Large intestine (tissue), 3 donors: ENCODE data around the gene SYTL1. TPM values are rescaled to one million over a fixed set of nuclear protein-coding genes. Genes with fewer than 3 reads are reported as not detected.

Source experiments
- DNase-seq, 2 donors: peaks; one replicate each; pipeline versions ENCODE4 v3.0.0 to v3.0.0-alpha.2; 2013
- H3K27ac ChIP-seq: one replicate; pipeline ENCODE4 v1.5.1; 2013; ENCODE audit warnings: low read length
- H3K27me3 ChIP-seq: 2 replicates; pipeline ENCODE4 v1.6.1; 2013; ENCODE audit warnings: low read length; ENCODE audit not compliant: control insufficient read depth, insufficient read depth
- H3K36me3 ChIP-seq: 2 replicates; pipeline ENCODE4 v1.6.1; 2013; ENCODE audit warnings: low read length; ENCODE audit not compliant: control insufficient read depth, insufficient read depth
- H3K4me1 ChIP-seq: one replicate; pipeline ENCODE4 v1.6.1; 2013; ENCODE audit warnings: low read length; ENCODE audit not compliant: control insufficient read depth, insufficient read depth
- H3K4me3 ChIP-seq: one replicate; pipeline ENCODE4 v1.5.1; 2013; ENCODE audit warnings: low read length
- H3K9me3 ChIP-seq: one replicate; pipeline ENCODE4 v1.6.1; 2013; ENCODE audit warnings: mild to moderate bottlenecking, low read depth, low read length, moderate library complexity; ENCODE audit not compliant: control insufficient read depth
- WGBS: methylation state at CpG from one replicate; pipeline ENCODE4 v1.1.5; 2013; ENCODE audit warnings: low lambda C conversion rate; ENCODE audit not compliant: insufficient coverage; 5-methylcytosine and 5-hydroxymethylcytosine counted together
- polyA plus RNA-seq: library from polyadenylated mRNA; unstranded; fragments of 120-200 nt; gene quantifications from one replicate; pipeline ENCODE4 v1.2.1, GENCODE V29; 2013

SYTL1 gene
- polyA plus RNA-seq, 1 donor: 9.8 TPM

DNA sequence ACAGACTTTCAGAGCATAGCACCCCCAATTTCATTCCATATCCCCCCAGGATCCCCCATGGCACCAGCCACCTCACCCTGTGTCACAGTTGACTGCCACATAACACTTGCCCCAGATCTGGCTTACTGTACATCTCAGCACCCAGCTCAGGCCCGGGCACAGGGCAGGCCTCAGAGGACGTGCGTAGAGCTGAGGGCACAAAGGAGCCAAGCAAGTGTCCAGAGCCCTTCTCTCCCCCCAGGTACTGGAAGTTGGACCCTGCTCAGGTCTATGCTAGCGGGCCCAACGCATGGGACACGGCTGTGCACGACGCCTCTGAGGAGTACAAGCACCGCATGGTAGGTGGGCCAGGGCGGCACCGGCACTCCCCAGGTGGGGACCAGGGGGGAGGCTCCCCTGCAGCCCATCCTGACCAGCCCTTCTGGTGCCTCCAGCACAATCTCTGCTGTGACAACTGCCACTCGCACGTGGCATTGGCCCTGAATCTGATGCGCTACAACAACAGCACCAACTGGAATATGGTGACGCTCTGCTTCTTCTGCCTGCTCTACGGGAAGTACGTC is 8.0 kb upstream of the SYTL1 start:
- no peak overlapping the region for H3K4me3 ChIP-seq
- WGBS: no CpG with 5 or more reads among the region's 17 CpGs
- H3K36me3 ChIP-seq: peaks cover 71% of the 10 kb centered on the region

DNA sequence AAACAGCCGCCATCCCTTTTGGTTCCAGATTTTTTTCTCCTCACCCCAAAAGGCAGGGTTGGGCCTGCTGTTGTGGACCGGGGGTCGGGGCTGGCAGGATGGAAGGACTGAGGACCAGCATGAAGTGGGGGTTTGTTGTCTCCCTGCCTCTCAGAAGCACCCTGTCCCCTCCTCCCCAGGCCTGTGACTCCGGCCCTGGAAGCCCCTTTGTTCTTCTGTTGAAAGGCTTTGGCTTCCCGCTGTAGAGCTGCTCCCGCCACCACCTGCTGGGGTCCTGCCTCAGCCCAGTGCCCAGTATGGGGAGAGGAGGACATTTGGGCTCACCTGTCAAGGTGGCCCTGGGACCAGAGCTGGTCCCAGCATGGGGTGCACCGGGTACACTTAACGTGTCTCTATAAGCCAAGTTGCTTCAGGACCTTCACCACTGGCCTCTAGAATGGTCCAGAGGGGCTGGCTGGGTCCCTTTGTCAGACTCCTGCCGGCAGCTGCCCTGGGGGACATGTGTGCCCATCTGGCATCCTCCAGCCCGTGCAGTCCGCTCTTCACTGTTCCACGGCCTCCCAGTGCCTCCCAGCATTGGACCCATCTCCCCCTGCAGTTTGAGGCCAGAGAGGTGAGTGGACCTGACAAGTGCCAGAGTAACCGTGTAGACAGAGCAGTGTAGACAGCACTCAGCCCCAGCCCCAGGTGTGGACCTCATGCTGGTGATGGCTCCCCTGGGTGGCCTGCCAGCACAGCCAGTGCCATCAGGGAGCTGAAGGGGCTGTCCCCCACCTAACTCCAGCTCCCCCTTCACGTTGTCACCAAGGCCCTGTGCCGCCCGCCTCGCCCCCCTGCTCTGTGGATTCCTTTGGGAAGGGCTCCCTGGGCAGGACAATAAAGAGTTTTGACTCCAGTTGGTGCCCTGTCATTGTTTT is 6.1 kb upstream of the SYTL1 start:
- no CpG with 5 or more reads among the region's 17 CpGs for WGBS
- Histone ChIP-seq H3K4me1 (no peaks in the 10 kb centered on the region), H3K27ac (no peak overlapping the region), H3K9me3 (no peaks in the 10 kb centered on the region), H3K36me3 (peaks cover 61% of the 10 kb centered on the region), H3K27me3 (no peaks in the 10 kb centered on the region), H3K4me3 (no peak overlapping the region)
- no peak for DNase-seq

More for the DNA sequence above, 8.0 kb upstream of the SYTL1 start:
- Histone ChIP-seq H3K4me1 (no peaks in the 10 kb centered on the region), H3K27ac (no peak overlapping the region), H3K9me3 (no peaks in the 10 kb centered on the region), H3K27me3 (no peaks in the 10 kb centered on the region)
- DNase-seq: no peak

DNA sequence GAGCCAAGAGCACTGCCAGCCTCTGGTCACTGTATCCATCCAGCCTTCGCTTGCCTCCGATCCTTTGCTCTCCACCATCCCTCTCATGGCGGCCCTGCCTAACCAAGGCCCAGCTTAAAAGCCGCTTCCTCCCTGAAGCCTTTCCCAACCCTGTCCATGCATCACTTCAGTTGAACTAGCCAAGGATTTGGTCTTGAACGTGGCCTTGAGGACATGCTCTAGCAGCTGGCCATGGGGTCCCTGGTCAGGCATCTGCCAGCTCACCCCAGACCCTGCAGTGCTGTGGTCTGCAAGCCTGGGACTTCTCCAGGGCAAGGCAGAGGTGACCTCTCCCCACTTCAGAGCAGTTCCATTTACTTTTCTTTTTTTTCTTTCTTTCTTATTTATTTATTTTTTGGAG is 5.1 kb upstream of the SYTL1 start:
- H3K4me3 ChIP-seq: no peak overlapping the region
- WGBS: no CpG with 5 or more reads among the region's 5 CpGs
- peaks cover 4% of the 10 kb centered on the region for H3K4me1 ChIP-seq
- H3K36me3 ChIP-seq: peaks cover 51% of the 10 kb centered on the region
- no peaks in the 10 kb centered on the region for H3K27me3 ChIP-seq
- no peak for DNase-seq
- no peaks in the 10 kb centered on the region for H3K9me3 ChIP-seq
- H3K27ac ChIP-seq: no peak overlapping the region

DNA sequence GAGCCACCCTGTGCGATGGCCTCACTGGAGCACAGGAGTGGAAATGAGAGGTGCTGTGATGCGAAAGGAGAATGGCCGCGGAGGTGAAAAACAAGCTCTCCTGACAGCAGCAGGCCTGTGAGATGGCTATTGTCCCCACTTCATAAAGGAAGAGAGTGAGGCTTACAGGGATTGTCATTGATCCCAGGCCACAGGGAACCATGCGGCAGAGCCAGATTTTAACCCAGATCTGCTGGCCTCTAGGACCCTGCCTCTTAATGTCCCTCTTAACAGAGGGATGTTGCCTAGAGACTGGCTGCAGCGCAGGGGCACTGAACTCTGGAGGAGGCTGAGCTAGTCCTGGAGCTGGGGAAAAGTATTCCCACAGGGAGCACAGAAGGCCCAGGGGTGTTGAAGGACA is 3.1 kb upstream of the SYTL1 start:
- Histone ChIP-seq H3K27ac (no peak overlapping the region), H3K27me3 (no peaks in the 10 kb centered on the region), H3K36me3 (peaks cover 32% of the 10 kb centered on the region), H3K9me3 (no peaks in the 10 kb centered on the region), H3K4me1 (peaks cover 18% of the 10 kb centered on the region), H3K4me3 (no peak overlapping the region)
- no peak for DNase-seq
- no CpG with 5 or more reads among the region's 6 CpGs for WGBS

DNA sequence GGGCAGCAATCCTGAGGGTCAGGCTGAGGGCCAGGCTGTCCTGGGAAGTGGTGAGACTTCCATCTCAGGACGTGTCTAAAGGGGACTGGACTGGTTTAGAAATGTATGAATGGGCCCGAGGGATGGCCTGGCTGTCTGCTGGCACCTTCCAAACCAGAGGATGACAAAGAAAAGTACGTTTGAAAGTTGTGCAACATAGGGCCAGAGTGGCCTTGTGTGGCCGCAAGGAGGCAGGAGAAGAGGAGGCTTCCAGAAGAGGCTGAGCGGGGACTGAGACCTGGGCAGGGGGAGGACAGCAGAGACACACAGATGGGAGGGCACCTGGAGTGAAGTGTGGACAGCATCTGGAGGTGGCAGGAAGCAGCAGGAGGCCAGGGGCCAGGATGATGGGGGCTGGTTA is 2.6 kb upstream of the SYTL1 start:
- no peak for DNase-seq
- 80% methylated on average over 1 of the region's 5 CpGs for WGBS
- Histone ChIP-seq H3K4me3 (no peak overlapping the region), H3K9me3 (no peaks in the 10 kb centered on the region), H3K27me3 (no peaks in the 10 kb centered on the region), H3K36me3 (peaks cover 28% of the 10 kb centered on the region), H3K27ac (no peak overlapping the region), H3K4me1 (peaks cover 18% of the 10 kb centered on the region)

DNA sequence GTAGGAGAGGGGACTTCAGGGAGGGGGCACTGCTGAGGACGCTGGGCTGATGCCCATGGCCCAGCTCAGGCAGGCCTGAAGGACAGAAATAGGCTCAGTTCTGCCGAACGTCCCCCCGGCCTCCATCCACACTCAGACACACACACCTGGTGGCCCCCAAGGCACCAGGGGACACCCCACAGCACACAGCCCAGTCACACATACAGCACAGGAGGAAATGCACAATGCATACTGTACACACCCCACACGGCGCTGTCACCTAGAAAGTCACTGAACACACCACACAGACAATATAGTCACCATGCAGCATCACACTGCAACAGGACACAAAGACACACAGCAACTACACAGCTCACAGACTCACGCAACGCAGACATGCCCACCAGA is 562 bp downstream of the SYTL1 start:
- H3K36me3 ChIP-seq: no peaks in the 10 kb centered on the region
- no peaks in the 10 kb centered on the region for H3K9me3 ChIP-seq
- no peak for DNase-seq
- H3K4me3 ChIP-seq: peak overlapping the region; percentile 50
- no peaks in the 10 kb centered on the region for H3K27me3 ChIP-seq
- no CpG with 5 or more reads among the region's 8 CpGs for whole genome bisulfite sequencing
- H3K4me1 ChIP-seq: peaks cover 18% of the 10 kb centered on the region
- H3K27ac ChIP-seq: no peak overlapping the region

DNA sequence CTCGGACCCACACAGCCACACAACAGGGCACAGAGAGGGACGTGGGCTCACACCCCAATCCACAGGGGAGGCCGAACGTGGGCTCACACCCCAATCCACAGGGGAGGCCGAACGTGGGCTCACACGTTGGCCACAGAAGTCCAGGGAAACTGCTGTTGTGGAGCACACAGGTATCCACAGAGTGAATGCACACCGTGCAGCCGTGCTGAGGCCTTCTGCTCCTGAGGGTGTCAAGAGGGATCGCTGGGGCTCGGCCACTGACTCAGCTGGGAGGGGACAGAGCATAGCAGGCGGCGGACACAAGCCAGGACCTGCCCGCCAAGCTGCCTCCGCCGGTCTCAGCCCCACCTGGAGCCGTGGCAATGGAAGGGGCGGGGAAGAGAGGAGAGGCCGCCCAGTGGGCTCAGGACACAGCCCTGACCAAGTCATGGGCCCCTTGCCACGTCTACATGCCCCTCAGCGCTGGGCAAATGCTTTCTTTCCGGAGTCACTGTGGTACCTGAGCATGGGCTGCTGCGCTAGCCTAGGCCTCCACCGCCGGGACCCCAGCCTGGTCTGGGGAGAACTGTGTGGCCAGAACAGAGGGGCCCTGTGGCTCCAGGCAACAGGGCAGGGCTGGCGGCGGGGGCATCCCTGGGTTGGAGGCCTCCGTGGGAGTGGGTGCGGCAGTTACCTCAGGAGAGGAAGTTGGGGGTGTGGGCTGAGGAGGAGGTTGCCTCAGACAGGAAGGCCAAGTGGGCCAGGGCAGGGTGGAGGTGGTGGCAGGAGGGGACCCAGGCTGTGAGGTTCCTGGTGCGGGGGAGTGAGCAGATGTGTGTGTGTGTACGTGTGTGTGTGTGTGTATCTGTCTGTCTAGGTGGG is 1.2 kb downstream of the SYTL1 start:
- H3K27ac ChIP-seq: no peak overlapping the region
- H3K4me3 ChIP-seq: peak overlapping the region; percentile 28
- peak in 1 of 2 donors; percentile 49 for DNase-seq
- no peaks in the 10 kb centered on the region for H3K9me3 ChIP-seq
- no peaks in the 10 kb centered on the region for H3K27me3 ChIP-seq
- H3K36me3 ChIP-seq: no peaks in the 10 kb centered on the region
- H3K4me1 ChIP-seq: peaks cover 18% of the 10 kb centered on the region
- WGBS: no CpG with 5 or more reads among the region's 31 CpGs

DNA sequence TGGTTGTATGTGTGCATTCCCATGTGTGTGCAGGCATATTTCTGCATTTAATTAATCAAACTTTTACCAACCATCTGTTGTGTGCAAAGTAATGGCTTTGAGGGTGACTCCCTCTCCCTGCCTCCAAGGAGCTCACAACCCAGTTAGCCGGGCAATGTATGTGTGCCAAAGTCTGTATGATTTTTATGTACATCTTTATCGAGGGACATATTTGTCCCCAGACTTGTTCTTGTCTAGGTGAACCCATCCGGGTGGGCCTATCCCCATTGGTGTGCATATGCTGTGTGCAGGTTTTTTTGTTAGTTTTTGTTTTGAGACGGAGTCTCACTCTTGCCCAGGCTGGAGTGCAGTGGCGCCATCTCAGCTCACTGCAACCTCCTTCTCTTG is 1.8 kb downstream of the SYTL1 start:
- no peaks in the 10 kb centered on the region for H3K36me3 ChIP-seq
- no peak overlapping the region for H3K4me3 ChIP-seq
- no peak overlapping the region for H3K27ac ChIP-seq

DNA sequence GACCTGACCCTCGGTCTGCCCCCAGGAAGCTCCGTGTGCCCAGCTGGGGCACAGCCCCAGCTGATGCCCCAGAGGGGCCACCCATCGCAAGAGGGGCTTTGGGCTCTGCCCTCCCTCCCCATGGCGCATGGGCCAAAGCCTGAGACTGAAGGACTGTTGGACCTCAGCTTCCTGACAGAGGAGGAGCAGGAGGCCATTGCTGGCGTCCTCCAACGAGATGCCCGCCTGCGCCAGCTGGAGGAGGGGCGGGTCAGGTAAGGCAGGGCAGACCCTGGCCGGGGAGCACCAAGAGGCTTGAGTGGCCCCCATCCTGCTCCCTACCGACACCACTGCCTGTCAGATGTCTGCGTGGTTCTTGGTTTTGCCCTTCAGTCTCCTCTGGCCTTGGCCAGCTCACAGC is 3.5 kb downstream of the SYTL1 start:
- Histone ChIP-seq H3K4me1 (peaks cover 27% of the 10 kb centered on the region), H3K36me3 (no peaks in the 10 kb centered on the region), H3K4me3 (no peak overlapping the region), H3K27me3 (peaks cover 11% of the 10 kb centered on the region), H3K27ac (no peak overlapping the region), H3K9me3 (peaks cover 2% of the 10 kb centered on the region)
- DNase-seq: no peak
- WGBS: no CpG with 5 or more reads among the region's 12 CpGs

More for the DNA sequence above, 1.8 kb downstream of the SYTL1 start:
- no peaks in the 10 kb centered on the region for H3K9me3 ChIP-seq
- peaks cover 18% of the 10 kb centered on the region for H3K4me1 ChIP-seq
- H3K27me3 ChIP-seq: no peaks in the 10 kb centered on the region
- 80% methylated on average over 1 of the region's 5 CpGs for WGBS
- no peak for DNase-seq

DNA sequence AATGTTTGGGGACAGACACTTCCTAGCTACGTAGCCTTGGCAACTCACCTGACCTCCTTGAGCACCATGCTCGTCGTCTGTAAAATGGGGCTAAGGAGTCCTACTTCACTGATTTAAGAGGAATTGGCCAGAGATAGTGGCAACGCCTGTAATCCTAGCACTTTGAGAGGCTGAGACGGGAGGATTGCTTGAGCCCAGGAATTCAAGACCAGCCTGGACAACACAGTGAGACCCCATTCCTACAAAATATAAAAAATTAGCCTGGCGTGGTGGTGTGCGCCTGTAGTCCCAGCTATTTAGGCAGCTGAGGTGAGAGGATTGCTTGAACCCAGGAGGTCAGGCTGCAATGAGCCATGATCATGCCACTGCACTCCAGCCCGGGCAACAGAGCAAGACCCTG is 4.5 kb downstream of the SYTL1 start:
- Histone ChIP-seq H3K4me1 (peaks cover 38% of the 10 kb centered on the region), H3K36me3 (no peaks in the 10 kb centered on the region), H3K4me3 (no peak overlapping the region), H3K27me3 (peaks cover 18% of the 10 kb centered on the region), H3K27ac (no peak overlapping the region), H3K9me3 (peaks cover 6% of the 10 kb centered on the region)
- WGBS: no CpG with 5 or more reads among the region's 8 CpGs
- no peak for DNase-seq
